Lower leg skin (tissue), 3 donors: ENCODE results near the gene ZMYND8.

Source experiments
- POLR2A ChIP-seq, 2 donors: fragments of 450-650 bp; IDR thresholded peaks; one replicate each; pipeline ENCODE4 v1.6.1; 2016 to 2017; ENCODE audit warnings: antibody characterized with exemption in 2 of 2, mild to moderate bottlenecking in 1 of 2, moderate library complexity in 1 of 2
- TF ChIP-seq, protein P1 (sequence below), 3 donors: fragments of 450-650 bp; IDR thresholded peaks; one replicate each; pipeline ENCODE4 v1.5.1; 2016; ENCODE audit warnings: antibody characterized with exemption in 3 of 3, mild to moderate bottlenecking in 3 of 3, moderate library complexity in 2 of 3

- TF ChIP-seq, protein P1, sequence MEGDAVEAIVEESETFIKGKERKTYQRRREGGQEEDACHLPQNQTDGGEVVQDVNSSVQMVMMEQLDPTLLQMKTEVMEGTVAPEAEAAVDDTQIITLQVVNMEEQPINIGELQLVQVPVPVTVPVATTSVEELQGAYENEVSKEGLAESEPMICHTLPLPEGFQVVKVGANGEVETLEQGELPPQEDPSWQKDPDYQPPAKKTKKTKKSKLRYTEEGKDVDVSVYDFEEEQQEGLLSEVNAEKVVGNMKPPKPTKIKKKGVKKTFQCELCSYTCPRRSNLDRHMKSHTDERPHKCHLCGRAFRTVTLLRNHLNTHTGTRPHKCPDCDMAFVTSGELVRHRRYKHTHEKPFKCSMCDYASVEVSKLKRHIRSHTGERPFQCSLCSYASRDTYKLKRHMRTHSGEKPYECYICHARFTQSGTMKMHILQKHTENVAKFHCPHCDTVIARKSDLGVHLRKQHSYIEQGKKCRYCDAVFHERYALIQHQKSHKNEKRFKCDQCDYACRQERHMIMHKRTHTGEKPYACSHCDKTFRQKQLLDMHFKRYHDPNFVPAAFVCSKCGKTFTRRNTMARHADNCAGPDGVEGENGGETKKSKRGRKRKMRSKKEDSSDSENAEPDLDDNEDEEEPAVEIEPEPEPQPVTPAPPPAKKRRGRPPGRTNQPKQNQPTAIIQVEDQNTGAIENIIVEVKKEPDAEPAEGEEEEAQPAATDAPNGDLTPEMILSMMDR (IDR thresholded peaks at IDR 0.05) = no peak
- no peak for TF ChIP-seq POLR2A (IDR thresholded peaks at IDR 0.05)
Observed at GRCh38 chr20:47330933-47331708, 25.4 kb downstream of the ZMYND8 start.
